H1 (cell line): ENCODE results near the gene C1S. TPM values are rescaled to one million over a fixed set of nuclear protein-coding genes. Genes with fewer than 3 reads are reported as not detected.
"Not testable (repeated sequence)": the region's sequence is repeated elsewhere in the genome, so short reads cannot be mapped to it uniquely, and the experiment has no call there.

ENCODE experiments used
- CTCF ChIA-PET: fragments of 300-600 bp; sonication (Branson Sonifier 250); formaldehyde crosslinking; loops from one replicate; lab custom pipeline; 2021; ENCODE audit not compliant: partially characterized antibody; lab: Charles Lee
- POLR2A ChIA-PET: fragments of 300-600 bp; sonication (Branson Sonifier 250); formaldehyde crosslinking; loops from one replicate; lab custom pipeline; 2021; ENCODE audit warnings: inconsistent platforms; ENCODE audit not compliant: partially characterized antibody; lab: Charles Lee
- DNase-seq, 2 experiments: peaks; one replicate each; pipeline versions ENCODE4 v3.0.0 to v3.0.0-alpha.2; 2010 to 2022; ENCODE audit warnings: low spot score in 2 of 2, low read depth in 1 of 2, mixed read lengths in 1 of 2
- FAIRE-seq: peaks from 2 replicates; lab custom pipeline; 2011; peaks lifted over from hg19 to GRCh38; lab: Jason Lieb, UNC
- H2AFZ ChIP-seq: 2 replicates; pipeline ENCODE4 v1.8.1; 2012; ENCODE audit warnings: low read length, inconsistent platforms
- H2AK5ac ChIP-seq: 2 replicates; pipeline ENCODE4 v1.6.1; 2013; ENCODE audit warnings: low read depth, low read length
- H2BK120ac ChIP-seq: replicated peaks from 2 replicates; pipeline ENCODE3; 2013; ENCODE audit warnings: low read depth, low read length, inconsistent platforms
- H2BK12ac ChIP-seq: 2 replicates; pipeline ENCODE4 v1.6.1; 2013; ENCODE audit warnings: low read depth, low read length
- H2BK15ac ChIP-seq: 2 replicates; pipeline ENCODE4 v1.6.1; 2013; ENCODE audit warnings: low read length
- H2BK20ac ChIP-seq: 2 replicates; pipeline ENCODE4 v1.6.1; 2013; ENCODE audit warnings: low read length
- H2BK5ac ChIP-seq: 2 replicates; pipeline ENCODE4 v1.6.1; 2013; ENCODE audit warnings: low read depth, low read length
- H3K14ac ChIP-seq: 2 replicates; pipeline ENCODE4 v1.6.1; 2013; ENCODE audit warnings: inconsistent platforms; ENCODE audit not compliant: insufficient read length
- H3K18ac ChIP-seq: 2 replicates; pipeline ENCODE4 v1.6.1; 2013; ENCODE audit warnings: low read length; ENCODE audit errors: extremely low read depth
- H3K23ac ChIP-seq: 2 replicates; pipeline ENCODE4 v1.6.1; 2013; ENCODE audit warnings: inconsistent platforms; ENCODE audit not compliant: insufficient read length
- H3K23me2 ChIP-seq: 2 replicates; pipeline ENCODE4 v1.6.1; 2013; ENCODE audit warnings: low read depth, low read length
- H3K27ac ChIP-seq: 2 replicates; pipeline ENCODE4 v1.6.1; 2011; ENCODE audit warnings: low read depth, low read length, inconsistent platforms
- H3K27me3 ChIP-seq, 4 experiments: replicated peaks in 1 of 4; 1 replicate in 1 of 4; 2 replicates in 3 of 4; pipeline versions ENCODE4 v1.6.1 to v1.8.1; 2011 to 2013; ENCODE audit warnings: low read length in 3 of 4, mild to moderate bottlenecking in 3 of 4, inconsistent platforms in 2 of 4, mixed read lengths in 2 of 4, moderate library complexity in 1 of 4; ENCODE audit not compliant: control insufficient read depth in 3 of 4, insufficient read depth in 3 of 4; ENCODE audit errors: extremely low read depth in 1 of 4
- H3K36me3 ChIP-seq, 4 experiments: 2 replicates each; pipeline versions ENCODE4 v1.6.1 to v1.8.1; 2011 to 2013; ENCODE audit warnings: mild to moderate bottlenecking in 4 of 4, low read length in 3 of 4, moderate library complexity in 2 of 4, control low read depth in 1 of 4, inconsistent platforms in 1 of 4; ENCODE audit not compliant: insufficient read depth in 4 of 4, control insufficient read depth in 2 of 4
- H3K4ac ChIP-seq: replicated peaks from 2 replicates; pipeline ENCODE3; 2013; ENCODE audit warnings: low read length, low read depth, mixed read lengths, inconsistent platforms; ENCODE audit not compliant: insufficient read length
- H3K4me1 ChIP-seq, 4 experiments: replicated peaks in 1 of 4; 1 replicate in 1 of 4; 2 replicates in 3 of 4; pipeline versions ENCODE4 v1.6.1 to v1.8.1; 2011 to 2013; ENCODE audit warnings: low read length in 3 of 4, inconsistent platforms in 2 of 4, mixed read lengths in 1 of 4; ENCODE audit not compliant: insufficient read depth in 4 of 4, control insufficient read depth in 3 of 4
- H3K4me2 ChIP-seq, 2 experiments: 2 replicates each; pipeline versions ENCODE4 v1.6.1 to v1.8.1; 2011 to 2013; ENCODE audit warnings: low read depth in 2 of 2, low read length in 2 of 2, control low read depth in 1 of 2, inconsistent platforms in 1 of 2, mild to moderate bottlenecking in 1 of 2; ENCODE audit not compliant: insufficient read depth in 1 of 2
- H3K4me3 ChIP-seq, 4 experiments: fragments of 200-600, 300-600 bp in 1 of 4; sonication (generic), shearing (Covaris generic), sonication (Bioruptor Twin) in 1 of 4; 2 replicates each; pipeline versions ENCODE4 v1.5.1 to v1.8.1; 2011 to 2016; ENCODE audit warnings: low read length in 4 of 4, low read depth in 3 of 4, control low read depth in 2 of 4, inconsistent platforms in 2 of 4, mild to moderate bottlenecking in 2 of 4, mixed read lengths in 1 of 4, moderate library complexity in 1 of 4; ENCODE audit not compliant: insufficient read depth in 2 of 4; ENCODE audit errors: extremely low read depth in 1 of 4
- H3K56ac ChIP-seq: replicated peaks from 2 replicates; pipeline ENCODE3; 2013; ENCODE audit warnings: low read depth, mild to moderate bottlenecking, mixed read lengths, low read length, inconsistent platforms; ENCODE audit not compliant: insufficient read length
- H3K79me1 ChIP-seq: 2 replicates; pipeline ENCODE4 v1.6.1; 2013; ENCODE audit warnings: low read depth, low read length, control low read depth
- H3K79me2 ChIP-seq, 2 experiments: 2 replicates each; pipeline versions ENCODE4 v1.6.1 to v1.8.1; 2012 to 2013; ENCODE audit warnings: low read length in 2 of 2, mild to moderate bottlenecking in 2 of 2, inconsistent platforms in 1 of 2; ENCODE audit not compliant: insufficient read depth in 2 of 2, control insufficient read depth in 1 of 2
- H3K9ac ChIP-seq, 4 experiments: replicated peaks in 1 of 4; 1 replicate in 1 of 4; 2 replicates in 3 of 4; pipeline versions ENCODE4 v1.6.1 to v1.8.1; 2011 to 2013; ENCODE audit warnings: low read depth in 3 of 4, low read length in 3 of 4, control low read depth in 2 of 4, mild to moderate bottlenecking in 2 of 4, moderate library complexity in 2 of 4, inconsistent platforms in 1 of 4; ENCODE audit errors: extremely low read depth in 1 of 4
- H3K9me3 ChIP-seq, 2 experiments: 2 replicates each; pipeline versions ENCODE4 v1.6.1 to v1.8.1; 2012 to 2013; ENCODE audit warnings: mild to moderate bottlenecking in 2 of 2, moderate library complexity in 2 of 2, control low read depth in 1 of 2, inconsistent platforms in 1 of 2, low read depth in 1 of 2, low read length in 1 of 2, mixed read lengths in 1 of 2; ENCODE audit not compliant: insufficient read depth in 2 of 2
- H4K20me1 ChIP-seq, 2 experiments: replicated peaks in 1 of 2; 2 replicates each; pipeline versions ENCODE3 to v1.8.1; 2011 to 2013; ENCODE audit warnings: inconsistent platforms in 2 of 2, low read length in 2 of 2, mild to moderate bottlenecking in 1 of 2; ENCODE audit not compliant: insufficient read depth in 2 of 2, control insufficient read depth in 1 of 2
- H4K5ac ChIP-seq: 2 replicates; pipeline ENCODE4 v1.6.1; 2013; ENCODE audit warnings: low read length, low read depth, mixed read lengths, inconsistent platforms; ENCODE audit not compliant: insufficient read length
- H4K8ac ChIP-seq: 2 replicates; pipeline ENCODE4 v1.8.0; 2013; ENCODE audit warnings: mild to moderate bottlenecking, moderate library complexity, low read length, inconsistent platforms; ENCODE audit not compliant: insufficient read depth; ENCODE audit errors: extremely low read depth
- H4K91ac ChIP-seq: replicated peaks from 2 replicates; pipeline ENCODE3; 2013; ENCODE audit warnings: low read length, mixed read lengths, inconsistent platforms; ENCODE audit not compliant: insufficient read length
- WGBS, 2 experiments: shearing (Covaris generic) in 1 of 2; methylation state at CpG; one replicate each; pipeline versions ENCODE4 v1.1.6 to v1.1.7; 2013 to 2015; ENCODE audit warnings: low lambda C conversion rate in 2 of 2, mixed read lengths in 2 of 2, inconsistent platforms in 1 of 2, low coverage in 1 of 2, missing lambda C conversion rate in 1 of 2; ENCODE audit not compliant: insufficient replicate concordance in 2 of 2, insufficient coverage in 1 of 2, insufficient read length in 1 of 2; ENCODE audit errors: extremely low coverage in 1 of 2, missing lambda C conversion rate in 1 of 2; 5-methylcytosine and 5-hydroxymethylcytosine counted together
- polyA plus RNA-seq, 7 experiments: library from polyadenylated mRNA; depleted of rRNA in 3 of 7; stranded (reverse) in 5 of 7; unstranded in 2 of 7; fragments of >200 nt in 5 of 7; fragments of 200-250 nt in 2 of 7; gene quantifications; 1 replicate in 5 of 7; 2 replicates in 1 of 7; 4 replicates in 1 of 7; pipeline versions ENCODE4 v1.2.1 to v1.2.3, GENCODE V29; 2011 to 2013; ENCODE audit warnings: missing spikeins in 2 of 7, mixed read lengths in 2 of 7
- total RNA-seq: library from RNA; stranded (reverse); fragmentation: NEBNext Ultra II Directional; extraction: Animal tissue kit (Norgen Biotek cat#: 25700); gene quantifications from 2 replicates; pipeline ENCODE4 v1.2.1, GENCODE V29; 2021

C1S gene
- total and polyA plus RNA-seq, 2 of the 8 experiments (the other 6 are each of a cell fraction or from before 2014, with no cell fraction given), result 4.4 to 7.3 TPM

DNA sequence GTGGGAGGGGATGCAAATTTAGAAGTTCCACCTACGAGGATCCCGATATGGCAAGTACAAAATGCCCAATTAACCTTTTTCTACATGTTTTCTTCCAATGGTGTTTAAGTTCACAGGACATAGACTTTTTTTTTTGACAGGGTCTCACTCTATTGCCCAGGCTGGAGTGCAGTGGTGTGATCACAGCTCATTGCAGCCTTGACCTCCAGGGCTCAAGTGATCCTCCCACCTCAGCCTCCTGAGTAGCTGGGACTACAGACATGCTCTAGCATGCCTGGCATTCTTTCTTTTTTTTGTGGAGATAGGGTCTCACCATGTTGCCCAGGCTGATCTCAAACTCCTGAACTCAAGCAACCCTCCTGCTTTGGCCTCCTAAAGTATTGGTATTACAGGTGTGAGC, 4.8 kb upstream of the C1S start:
- POLR2A ChIA-PET, result not testable (repeated sequence)

More for the DNA sequence above, 4.8 kb upstream of the C1S start:
- not testable (repeated sequence) for H2AK5ac ChIP-seq, H3K79me2 ChIP-seq, H4K20me1 ChIP-seq, H2AFZ ChIP-seq, H4K91ac ChIP-seq, H3K36me3 ChIP-seq, H3K9ac ChIP-seq, H2BK5ac ChIP-seq, H3K4ac ChIP-seq, H3K18ac ChIP-seq, H3K23ac ChIP-seq, H4K5ac ChIP-seq, H2BK20ac ChIP-seq, H4K8ac ChIP-seq, H2BK120ac ChIP-seq, H3K56ac ChIP-seq, H3K4me3 ChIP-seq, FAIRE-seq, H2BK12ac ChIP-seq, H3K79me1 ChIP-seq, H2BK15ac ChIP-seq, H3K14ac ChIP-seq, H3K4me1 ChIP-seq, H3K23me2 ChIP-seq, DNase-seq, H3K27ac ChIP-seq, H3K4me2 ChIP-seq, H3K27me3 ChIP-seq, H3K9me3 ChIP-seq
- 100% methylated on average over 2 of the region's 2 CpGs; no CpG with 5 or more reads in 1 of the 2 experiments for WGBS, 2 experiments
- CTCF ChIA-PET, result interaction anchor here (0.7 to 6.7 kb wide), 6 partner anchors 12 to 57 kb away, joined by 3 to 51 read pairs (median 4); partner anchors contain the start of genes C1R and C1RL
